Measurements from ENCODE around the gene SSTR1.
A peak's percentile ranks its signal among the peaks of the same experiment; 100 is the strongest.

Gene SSTR1

DNA sequence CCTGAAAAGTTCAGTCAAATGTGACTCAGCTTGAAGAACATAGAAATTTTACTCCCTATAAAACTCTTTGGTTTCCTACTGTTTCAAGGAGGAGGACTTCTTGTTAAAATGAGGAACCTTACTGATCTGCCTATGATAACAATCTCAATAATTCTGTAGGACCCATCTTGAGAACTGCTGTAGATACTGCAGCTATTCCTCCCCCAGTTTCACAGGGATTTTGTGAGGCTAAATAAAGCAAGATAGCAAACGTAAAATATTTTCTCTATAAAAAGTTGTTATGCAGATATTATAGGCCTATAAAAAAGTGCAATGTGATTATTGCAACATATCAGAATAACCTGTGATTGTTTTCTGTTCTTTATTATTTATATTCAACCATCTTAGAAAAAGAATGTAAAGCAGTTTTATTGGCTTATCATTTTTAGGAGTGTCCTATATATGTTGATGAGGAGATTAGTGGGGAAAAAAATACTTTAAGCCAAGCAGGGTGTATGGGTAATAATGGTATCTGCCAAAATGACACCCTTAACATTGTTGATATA lies 36.1 kb downstream of the SSTR1 start:
- no peak for DNase-seq

- DNase-seq = no peak
Observed at GRCh38 chr14:38248321-38249028, 40.8 kb downstream of the SSTR1 start.

- no peak for DNase-seq
Observed at GRCh38 chr14:38250331-38250730, 42.6 kb downstream of the SSTR1 start.

DNA sequence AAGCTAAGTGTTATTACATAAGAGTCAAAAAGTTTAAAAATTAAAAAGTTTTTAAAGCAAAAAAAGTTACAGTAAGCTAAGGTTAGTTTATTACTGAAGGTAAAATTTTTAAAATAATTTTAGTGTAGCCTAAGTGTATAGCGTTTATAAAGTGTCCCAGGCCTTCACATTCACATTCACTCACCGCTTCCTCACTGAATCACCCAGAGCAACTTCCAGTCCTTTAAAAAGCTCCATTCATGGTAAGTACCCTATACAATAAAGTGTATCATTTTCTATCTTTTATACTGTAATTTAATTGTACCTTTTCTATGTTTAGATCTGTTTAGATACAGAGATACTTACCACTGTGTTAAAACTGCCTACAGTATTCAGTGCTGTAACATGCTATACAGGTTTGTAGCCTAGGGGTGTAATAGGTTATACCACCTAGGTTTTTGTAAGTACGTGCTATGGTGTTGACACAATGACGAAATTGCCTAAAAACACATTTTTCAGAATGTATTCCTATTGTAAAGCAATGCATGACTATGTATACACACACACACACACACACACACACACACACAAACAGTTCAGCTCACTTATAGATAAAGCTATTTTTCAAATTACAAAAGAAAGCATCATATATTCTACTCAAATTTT lies 44.5 kb downstream of the SSTR1 start:
- DNase-seq = no peak

DNA sequence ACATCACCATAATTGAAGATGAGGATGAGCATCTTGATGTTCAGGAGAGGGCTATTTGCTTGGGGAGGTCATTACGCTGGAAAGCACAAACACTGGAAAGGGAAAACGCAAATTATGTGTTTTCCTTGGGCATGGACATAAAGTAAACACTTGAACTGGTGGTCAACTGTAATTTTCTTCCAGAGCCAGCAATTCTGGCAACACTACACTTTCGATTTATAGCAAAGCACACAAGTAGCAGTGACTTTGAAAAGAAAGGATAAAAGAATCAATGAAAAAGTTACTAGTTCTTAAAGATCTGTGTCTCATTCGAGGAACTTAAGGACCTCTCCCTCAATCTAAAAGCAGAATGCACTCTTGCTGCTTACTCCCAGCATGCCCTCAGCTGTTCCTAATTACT lies 46.0 kb downstream of the SSTR1 start:
- no peak for DNase-seq

DNA sequence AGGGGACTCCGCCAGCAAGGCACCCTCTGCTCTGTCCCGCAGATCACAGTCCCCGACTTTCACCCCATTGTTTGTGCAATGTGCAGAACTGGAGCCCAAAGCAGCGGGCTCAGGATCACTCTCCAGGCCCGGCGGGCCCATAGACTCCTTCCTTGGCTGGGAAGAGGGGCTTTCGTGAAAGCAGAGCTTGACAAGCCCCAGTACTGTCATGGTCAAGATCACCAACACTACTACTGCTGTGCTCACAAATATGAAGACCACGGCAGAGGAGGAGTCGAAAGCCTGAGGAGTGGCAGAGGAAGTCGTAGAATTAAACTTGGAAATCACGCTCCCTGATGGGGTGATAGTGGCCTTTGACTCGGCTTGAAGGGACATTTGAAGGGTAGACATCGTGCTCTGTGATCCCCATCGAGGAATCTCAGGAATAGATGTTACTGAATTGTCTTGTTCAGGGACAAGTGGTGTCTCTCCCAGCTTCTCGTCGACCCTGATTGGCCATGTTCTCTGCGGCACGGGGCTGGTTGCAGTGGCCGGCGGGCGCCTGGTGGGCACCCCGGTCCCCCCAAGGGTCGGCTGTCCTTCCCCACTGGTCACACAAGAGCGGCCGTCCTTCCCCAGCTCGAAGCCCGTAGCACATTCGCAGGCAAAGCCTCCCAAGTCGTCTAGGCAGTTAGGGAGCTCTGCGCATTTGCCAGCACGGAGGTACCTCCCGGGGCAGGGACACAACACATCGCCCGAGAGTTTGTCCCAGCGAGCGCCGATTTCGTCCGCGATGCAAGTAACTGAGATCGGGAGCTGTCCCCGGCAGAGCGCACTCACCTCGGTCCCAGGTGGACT lies 47.1 kb downstream of the SSTR1 start:
- no peak for DNase-seq

- DNase-seq = no peak
Observed at GRCh38 chr14:38255408-38255672, 47.6 kb downstream of the SSTR1 start.

DNA sequence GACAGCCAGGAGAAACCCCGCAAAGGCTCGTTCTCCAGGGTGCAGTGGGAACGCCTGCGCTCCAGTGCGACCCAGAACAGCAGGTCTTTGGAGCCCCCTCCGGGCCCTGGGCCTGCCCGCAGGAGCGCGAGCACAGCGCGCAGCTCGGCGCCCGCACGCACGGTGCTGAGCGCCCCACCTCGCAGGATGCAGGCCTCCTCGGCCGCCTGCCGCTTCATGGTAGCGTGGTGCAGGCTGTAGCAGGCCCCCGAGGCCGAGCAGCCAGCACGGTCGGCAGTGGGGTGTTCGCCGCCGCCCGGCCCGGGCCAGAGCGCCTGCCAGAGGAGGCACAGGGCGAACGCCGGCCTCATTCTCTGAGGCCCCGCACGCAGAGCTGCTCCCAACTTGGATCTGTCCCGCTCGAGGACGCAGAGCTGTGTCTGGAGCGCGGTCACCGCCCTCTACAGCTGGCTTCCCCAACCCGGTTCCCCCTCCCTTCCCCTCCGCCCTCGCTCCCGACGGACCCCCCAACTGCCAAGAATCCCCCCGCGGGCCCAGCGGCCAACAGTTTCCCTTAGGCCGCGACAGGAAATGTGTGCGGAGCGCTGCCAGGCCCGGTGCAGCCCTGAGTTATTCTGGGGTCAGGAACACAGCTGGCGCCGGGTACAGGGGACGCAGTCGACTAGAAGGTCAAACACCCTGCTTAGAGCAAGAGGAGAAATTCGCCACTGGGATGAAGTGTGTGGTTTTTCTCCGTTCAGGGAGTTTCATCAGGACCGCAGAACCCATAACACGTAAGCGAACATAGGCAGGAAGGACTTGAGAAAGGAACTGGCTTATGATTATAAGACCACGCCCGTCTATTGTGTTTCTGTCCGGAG lies 48.2 kb downstream of the SSTR1 start, which contains the start of gene CLEC14A:
Gene CLEC14A (minus strand): TSS at position 421 of the 860 bp plus-strand sequence. CDS start 71 bp downstream, at position 350.
- DNase-seq = peak in 1 of 2 donors; percentile 2

GRCh38 chr14:38256533-38256840 lies 48.8 kb downstream of the SSTR1 start:
- no peak for DNase-seq

- DNase-seq = no peak
Observed at GRCh38 chr14:38257507-38257906, 49.8 kb downstream of the SSTR1 start.

- peak; percentile 8 to 33 for DNase-seq
Observed at GRCh38 chr14:38261620-38262019, 53.9 kb downstream of the SSTR1 start.

All from inflammatory macrophage treated with lipopolysaccharide for 1 hour (primary cell).